Measurements from ENCODE around the gene UTP3. TPM values are rescaled to one million over a fixed set of nuclear protein-coding genes. Genes with fewer than 3 reads are reported as not detected.

The UTP3 gene
- total RNA-seq, 1 experiment from 2014 or later = 17.5 TPM

Small RNA genes within 50 kb of the gene (small RNA-seq; reads per million reads assigned to genes)
- not detected for gene RNU6-520P
- not detected for gene RNU6-784P

Other genes with a start within 250 kb of the UTP3 start
- gene MUC7, start 216.3 kb upstream of the UTP3 start, total RNA-seq (2014; rRNA removed; shearing (Covaris generic)) = not detected in 2 replicates
- gene AMTN, start 170.0 kb upstream of the UTP3 start, total RNA-seq (2014; rRNA removed; shearing (Covaris generic)) = not detected in 2 replicates
- not detected in 2 replicates for gene AMBN, start 96.3 kb upstream of the UTP3 start, total RNA-seq (2014; rRNA removed; shearing (Covaris generic))
- not detected in 2 replicates for gene ENAM, start 59.8 kb upstream of the UTP3 start, total RNA-seq (2014; rRNA removed; shearing (Covaris generic))
- not detected in 2 replicates for gene JCHAIN, start 22.0 kb upstream of the UTP3 start, total RNA-seq (2014; rRNA removed; shearing (Covaris generic))
- gene RUFY3, start 33.4 kb downstream of the UTP3 start, total RNA-seq (2014; rRNA removed; shearing (Covaris generic)) = 15.0 and 18.7 TPM in 2 replicates
- gene GRSF1, start 151.4 kb downstream of the UTP3 start, total RNA-seq (2014; rRNA removed; shearing (Covaris generic)) = 40.7 and 48.3 TPM in 2 replicates
- gene MOB1B, start 213.8 kb downstream of the UTP3 start, total RNA-seq (2014; rRNA removed; shearing (Covaris generic)) = 1.2 and 3.8 TPM in 2 replicates

All from HT-29 (cell line).